Natural killer cell (primary cell): ENCODE data around the gene GEMIN5. TPM values are rescaled to one million over a fixed set of nuclear protein-coding genes. Genes with fewer than 3 reads are reported as not detected.

ENCODE experiments used
- ATAC-seq, 3 donors: fragments of 150-1000 bp in 2 of 3; fragments of 200-7000 bp in 1 of 3; cut with Tn5 transposase; 1 replicate in 1 of 3; 2 replicates in 2 of 3; pipeline ENCODE4 v1.10.0; 2021; ENCODE audit warnings: mild to moderate bottlenecking in 2 of 3, moderate library complexity in 2 of 3
- DNase-seq, 2 donors: peaks; one replicate each; pipeline versions ENCODE4 v3.0.0 to v3.0.0-alpha.2; 2013 to 2021; ENCODE audit warnings: mixed read lengths in 1 of 2
- H3K27ac ChIP-seq: one replicate; pipeline ENCODE4 v1.5.1; 2013; ENCODE audit warnings: mild to moderate bottlenecking, low read length
- H3K27me3 ChIP-seq: one replicate; pipeline ENCODE4 v1.6.1; 2013; ENCODE audit warnings: low read length; ENCODE audit not compliant: control insufficient read depth, insufficient read depth
- H3K36me3 ChIP-seq: one replicate; pipeline ENCODE4 v1.6.1; 2013; ENCODE audit warnings: low read length; ENCODE audit not compliant: control insufficient read depth, insufficient read depth
- H3K4me1 ChIP-seq: one replicate; pipeline ENCODE4 v1.6.1; 2013; ENCODE audit warnings: low read length; ENCODE audit not compliant: control insufficient read depth, insufficient read depth
- H3K4me3 ChIP-seq: one replicate; pipeline ENCODE4 v1.5.1; 2013; ENCODE audit warnings: low read length
- H3K9me3 ChIP-seq: one replicate; pipeline ENCODE4 v1.6.1; 2013; ENCODE audit warnings: low read length; ENCODE audit not compliant: control insufficient read depth, insufficient read depth
- H3K27ac Mint-ChIP-seq, 2 donors: one replicate each; pipeline ENCODE4 v1.8.0; 2022; ENCODE audit warnings: mild to moderate bottlenecking in 2 of 2, mixed read lengths in 2 of 2, moderate library complexity in 1 of 2
- H3K27me3 Mint-ChIP-seq, 2 donors: one replicate each; pipeline ENCODE4 v1.8.0; 2022; ENCODE audit warnings: low read depth in 2 of 2, mixed read lengths in 2 of 2
- H3K36me3 Mint-ChIP-seq: one replicate; pipeline ENCODE4 v1.8.0; 2022; ENCODE audit warnings: mixed read lengths
- H3K4me1 Mint-ChIP-seq, 2 donors: one replicate each; pipeline ENCODE4 v1.8.0; 2022; ENCODE audit warnings: mixed read lengths in 2 of 2
- H3K4me3 Mint-ChIP-seq: one replicate; pipeline ENCODE4 v1.8.0; 2022; ENCODE audit warnings: mild to moderate bottlenecking, moderate library complexity, mixed read lengths
- H3K9me3 Mint-ChIP-seq, 2 donors: one replicate each; pipeline ENCODE4 v1.8.0; 2022; ENCODE audit warnings: mixed read lengths in 2 of 2
- CTCF ChIP-seq: fragments of 200-600 bp; IDR thresholded peaks from one replicate; pipeline ENCODE4 v1.8.0; 2022; ENCODE audit warnings: antibody characterized with exemption
- WGBS: methylation state at CpG from one replicate; pipeline ENCODE4 v1.1.7; 2013; ENCODE audit warnings: missing lambda C conversion rate; ENCODE audit not compliant: insufficient coverage; 5-methylcytosine and 5-hydroxymethylcytosine counted together
- intact Hi-C: fragments of 100-400 bp; cut with micrococcal nuclease; formaldehyde crosslinking; loops from one replicate; pipeline ENCODE4 v1.14.2; 2022
- total RNA-seq, 4 donors: library from RNA; stranded (reverse); fragments of 120-200 nt in 1 of 4; gene quantifications; one replicate each; pipeline versions ENCODE4 v1.2.3 to v1.2.4, GENCODE V29; 2013 to 2022

GEMIN5 gene
- total RNA-seq, 3 donors from 2014 or later (not counting 1 experiment from before 2014, with no cell fraction given): 6.3 to 12.7 (median 7.8) TPM

GRCh38 chr5:154840435-154841272 is 97.4 kb downstream of the GEMIN5 start:
- no peaks in the 10 kb centered on the region for H3K4me1 Mint-ChIP-seq
- H3K4me3 Mint-ChIP-seq: no peak overlapping the region
- Histone ChIP-seq H3K9me3 (no peaks in the 10 kb centered on the region), H3K36me3 (no peaks in the 10 kb centered on the region), H3K4me3 (no peak overlapping the region), H3K27me3 (no peaks in the 10 kb centered on the region), H3K4me1 (no peaks in the 10 kb centered on the region), H3K27ac (no peak overlapping the region)
- H3K27me3 Mint-ChIP-seq: no peaks in the 10 kb centered on the region
- no peak overlapping the region for H3K27ac Mint-ChIP-seq
- no peaks in the 10 kb centered on the region for H3K36me3 Mint-ChIP-seq
- no peak for TF ChIP-seq CTCF
- no peaks in the 10 kb centered on the region for H3K9me3 Mint-ChIP-seq
- ATAC-seq: no peak
- no peak for DNase-seq
- intact Hi-C loops: no loop called here
- WGBS: 84% methylated on average over 6 of the region's 6 CpGs

Other genes with a start within 250 kb of the GEMIN5 start
- gene LARP1, start 182.8 kb downstream of the GEMIN5 start, total RNA-seq: 100 to 1,000 TPM; 103 to 117 (median 112) TPM
- gene FAXDC2, start 87.6 kb downstream of the GEMIN5 start, total RNA-seq: 1 to 10 TPM in 2 of 3 donors, under 1 TPM in 1; 0.48 to 2.9 (median 1.4) TPM
- 100 to 1,000 TPM; 115 to 128 (median 124) TPM for gene CNOT8, start 79.6 kb downstream of the GEMIN5 start, total RNA-seq
- gene MRPL22, start 2.9 kb upstream of the GEMIN5 start, total RNA-seq: 10 to 100 TPM; 30.5 to 38.0 (median 30.9) TPM
- gene KIF4B, start 75.5 kb upstream of the GEMIN5 start, total RNA-seq: not detected